ENCODE data around the gene ZBTB7C.

Gene ZBTB7C

DNA sequence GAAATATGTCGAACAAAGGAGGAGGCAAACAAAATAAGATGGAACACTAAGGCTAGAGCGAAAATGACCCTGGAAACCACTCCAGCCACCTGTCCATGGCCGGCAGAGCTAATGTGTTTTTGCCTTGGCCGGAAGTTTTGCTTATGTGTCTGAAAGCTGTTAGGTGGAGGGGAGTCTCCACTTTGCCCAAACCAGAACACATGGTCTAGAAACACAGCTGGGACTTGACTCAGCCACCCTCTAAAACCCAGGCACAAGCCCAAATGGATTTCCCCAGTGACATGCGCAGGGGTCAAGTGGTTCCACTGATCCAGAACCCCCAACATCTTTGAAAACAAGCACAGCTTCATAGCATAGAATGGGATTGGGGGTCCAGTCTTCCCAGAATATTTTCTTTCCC is 159.3 kb downstream of the ZBTB7C start:
- TF ChIP-seq CTCF (IDR thresholded peaks at IDR 0.05) = no peak

DNA sequence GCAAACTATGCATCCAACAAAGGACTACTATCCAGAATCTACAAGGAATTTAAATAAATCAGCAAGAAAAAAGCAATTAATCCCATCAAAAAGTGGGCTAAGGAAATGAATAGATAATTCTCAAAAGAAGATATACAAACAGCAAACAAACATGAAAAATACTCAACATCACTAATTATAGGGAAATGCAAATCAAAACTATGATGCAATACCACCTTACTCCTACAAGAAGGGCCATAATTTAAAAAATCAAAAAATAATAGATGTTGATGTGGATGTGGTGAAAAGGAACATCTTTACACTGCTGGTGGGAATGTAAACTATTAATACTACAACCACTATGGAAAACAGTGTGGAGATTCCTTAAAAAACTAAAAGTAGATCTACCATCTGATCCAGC is 164.7 kb downstream of the ZBTB7C start:
- TF ChIP-seq CTCF (IDR thresholded peaks at IDR 0.05) = no peak

DNA sequence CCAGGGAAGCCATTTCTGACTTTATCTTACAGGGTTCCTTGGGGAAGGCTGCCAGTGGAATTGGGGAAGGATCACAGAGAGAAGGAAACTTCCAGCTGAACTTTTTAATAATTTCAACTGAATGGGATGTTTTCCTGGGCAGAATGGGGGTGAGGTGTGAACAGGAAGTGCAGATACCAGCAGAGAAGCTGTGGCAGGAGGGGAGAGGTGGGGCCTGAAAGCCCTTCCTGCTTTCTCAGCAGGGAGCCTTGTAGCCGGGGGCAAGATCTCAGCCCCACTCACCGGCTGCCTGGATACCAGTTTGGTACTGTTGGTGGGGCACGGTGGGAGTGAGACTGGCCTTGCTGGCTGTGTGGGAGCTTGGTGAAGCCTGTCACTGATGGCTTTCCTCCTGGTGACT is 170.5 kb downstream of the ZBTB7C start:
- no peak for TF ChIP-seq CTCF (IDR thresholded peaks at IDR 0.05)

GRCh38 chr18:48238206-48238605 is 171.0 kb downstream of the ZBTB7C start:
- no peak for TF ChIP-seq CTCF (IDR thresholded peaks at IDR 0.05)

GRCh38 chr18:48236822-48237221 is 172.4 kb downstream of the ZBTB7C start:
- TF ChIP-seq CTCF (IDR thresholded peaks at IDR 0.05) = no peak

GRCh38 chr18:48230467-48231113 is 178.6 kb downstream of the ZBTB7C start:
- TF ChIP-seq CTCF (IDR thresholded peaks at IDR 0.05) = peak; percentile 57; the same call in 1 of the 2 replicates

DNA sequence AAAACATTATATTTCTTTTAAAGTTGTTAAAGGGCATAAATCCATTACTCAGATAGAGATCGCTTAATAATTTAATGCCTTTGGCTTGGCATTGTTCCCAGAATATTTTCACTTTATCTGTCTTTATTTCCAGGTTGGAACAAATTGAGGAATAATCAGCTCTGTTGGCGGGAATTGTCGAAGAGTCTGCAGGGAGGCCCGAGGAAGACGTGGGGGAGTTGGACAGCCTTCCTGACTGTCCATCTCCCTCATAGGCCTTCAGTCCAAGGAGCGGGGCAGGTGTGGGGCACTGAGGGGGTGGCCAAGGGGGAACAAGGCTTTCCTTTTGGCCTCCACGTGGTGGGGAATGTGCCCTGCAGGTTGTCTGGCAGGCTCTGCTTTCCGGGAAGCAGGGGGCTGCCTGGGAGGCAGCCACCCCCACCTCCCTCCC is 179.6 kb downstream of the ZBTB7C start:
- TF ChIP-seq CTCF (IDR thresholded peaks at IDR 0.05) = no peak

GRCh38 chr18:48228841-48229240 is 180.3 kb downstream of the ZBTB7C start:
- TF ChIP-seq CTCF (IDR thresholded peaks at IDR 0.05) = no peak

All from LNCAP (cell line).